Measurements from ENCODE around the gene TFCP2.
A peak's percentile ranks its signal among the peaks of the same experiment; 100 is the strongest.

The TFCP2 gene

GRCh38 chr12:51055060-51055459 lies 117.9 kb downstream of the TFCP2 start:
- TF ChIP-seq CTCF (IDR thresholded peaks at IDR 0.05; ENCODE audit: control insufficient read depth, insufficient read depth, low read depth, low read length, missing control alignments), result no peak

GRCh38 chr12:51051787-51052186 lies 121.1 kb downstream of the TFCP2 start:
- DNase-seq (ENCODE audit: low read depth), result no peak
- H3K4me3 ChIP-seq (ENCODE audit: control insufficient read depth, low read depth, low read length), result no peak overlapping the region

More at GRCh38 chr12:51055060-51055459, 117.9 kb downstream of the TFCP2 start:
- H3K4me3 ChIP-seq (ENCODE audit: control insufficient read depth, low read depth, low read length), result no peak overlapping the region
- no peak for DNase-seq (ENCODE audit: low read depth)

GRCh38 chr12:51049525-51049924 lies 123.4 kb downstream of the TFCP2 start:
- H3K4me3 ChIP-seq (ENCODE audit: control insufficient read depth, low read depth, low read length), result no peak overlapping the region
- DNase-seq (ENCODE audit: low read depth), result no peak
- TF ChIP-seq CTCF (IDR thresholded peaks at IDR 0.05; ENCODE audit: control insufficient read depth, insufficient read depth, low read depth, low read length, missing control alignments), result no peak

More at GRCh38 chr12:51051787-51052186, 121.1 kb downstream of the TFCP2 start:
- TF ChIP-seq CTCF (IDR thresholded peaks at IDR 0.05; ENCODE audit: control insufficient read depth, insufficient read depth, low read depth, low read length, missing control alignments), result no peak

- H3K4me3 ChIP-seq (ENCODE audit: control insufficient read depth, low read depth, low read length), result peak overlapping the region; percentile 82
- TF ChIP-seq CTCF (IDR thresholded peaks at IDR 0.05; ENCODE audit: control insufficient read depth, insufficient read depth, low read depth, low read length, missing control alignments), result no peak
- DNase-seq (ENCODE audit: low read depth), result no peak
Measured at GRCh38 chr12:51048661-51049251, 124.2 kb downstream of the TFCP2 start.

GRCh38 chr12:51047655-51048540 lies 125.0 kb downstream of the TFCP2 start, which contains the start of gene LETMD1:
LETMD1 (plus strand) TSS chr12:51048327; CDS start chr12:51048357, 30 bp downstream.
- TF ChIP-seq CTCF (IDR thresholded peaks at IDR 0.05; ENCODE audit: control insufficient read depth, insufficient read depth, low read depth, low read length, missing control alignments), result peak; percentile 95
- H3K4me3 ChIP-seq (ENCODE audit: control insufficient read depth, low read depth, low read length), result peak within 1 kb of the TSS; percentile 82
- peak; percentile 95 for DNase-seq (ENCODE audit: low read depth)

Data from AG09309 (cell line).